Ishikawa (cell line): ENCODE measurements around the gene MINK1.

Experiments
- CEBPB ChIP-seq: IDR thresholded peaks from 2 replicates; pipeline ENCODE4 v1.6.1; 2012
- CREB1 ChIP-seq: IDR thresholded peaks from 2 replicates; pipeline ENCODE4 v1.6.1; 2012; ENCODE audit warnings: low read depth
- EGR1 ChIP-seq: IDR thresholded peaks from 2 replicates; pipeline ENCODE4 v1.6.1; 2012
- EP300 ChIP-seq: IDR thresholded peaks from 2 replicates; pipeline ENCODE4 v1.6.1; 2012; ENCODE audit warnings: borderline replicate concordance
- FOXM1 ChIP-seq: IDR thresholded peaks from 2 replicates; pipeline ENCODE4 v1.6.1; 2012; ENCODE audit warnings: low read depth, borderline replicate concordance
- NFIC ChIP-seq: IDR thresholded peaks from 2 replicates; pipeline ENCODE4 v1.6.1; 2012
- RAD21 ChIP-seq: IDR thresholded peaks from 2 replicates; pipeline ENCODE4 v1.6.1; 2012; ENCODE audit warnings: low read depth
- TAF1 ChIP-seq: IDR thresholded peaks from 2 replicates; pipeline ENCODE4 v1.6.1; 2012; ENCODE audit warnings: low read depth, mild to moderate bottlenecking
- TCF12 ChIP-seq: IDR thresholded peaks from 2 replicates; pipeline ENCODE4 v1.6.1; 2012; ENCODE audit warnings: low read depth
- TEAD4 ChIP-seq: IDR thresholded peaks from 2 replicates; pipeline ENCODE4 v1.6.1; 2012
- YY1 ChIP-seq: IDR thresholded peaks from 2 replicates; pipeline ENCODE4 v1.6.1; 2012; ENCODE audit warnings: low read depth
- ZBTB7A ChIP-seq: IDR thresholded peaks from 2 replicates; pipeline ENCODE4 v1.6.1; 2012; ENCODE audit warnings: low read depth
- TF ChIP-seq, protein P1 (sequence below): IDR thresholded peaks from 2 replicates; pipeline ENCODE4 v1.6.1; 2012
- TF ChIP-seq, protein P2 (sequence below): IDR thresholded peaks from 2 replicates; pipeline ENCODE4 v1.6.1; 2012; ENCODE audit warnings: low read depth, mild to moderate bottlenecking
- TF ChIP-seq, protein P3 (sequence below): IDR thresholded peaks from 2 replicates; pipeline ENCODE4 v1.6.1; 2012

Gene MINK1

DNA sequence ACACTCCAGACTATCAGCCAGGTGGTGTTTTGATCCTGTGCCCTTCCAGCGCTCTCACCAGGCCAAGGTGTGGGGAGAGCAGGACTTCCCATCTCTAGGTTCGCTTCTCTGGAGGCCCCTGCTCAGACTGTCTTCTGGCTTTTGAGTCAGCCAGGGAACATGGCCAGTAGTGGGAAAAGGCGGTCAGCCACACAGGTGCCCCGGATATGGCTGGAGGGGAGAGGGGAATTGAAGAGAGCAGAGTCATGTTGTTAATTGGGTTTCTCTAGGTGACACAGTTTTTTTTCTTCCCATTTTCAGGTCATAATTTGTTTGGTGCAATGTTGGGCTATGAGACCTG, 1.5 kb downstream of the MINK1 start:
- TF ChIP-seq TAF1 (no peak), RAD21 (no peak), CREB1 (no peak), CEBPB (no peak)

DNA sequence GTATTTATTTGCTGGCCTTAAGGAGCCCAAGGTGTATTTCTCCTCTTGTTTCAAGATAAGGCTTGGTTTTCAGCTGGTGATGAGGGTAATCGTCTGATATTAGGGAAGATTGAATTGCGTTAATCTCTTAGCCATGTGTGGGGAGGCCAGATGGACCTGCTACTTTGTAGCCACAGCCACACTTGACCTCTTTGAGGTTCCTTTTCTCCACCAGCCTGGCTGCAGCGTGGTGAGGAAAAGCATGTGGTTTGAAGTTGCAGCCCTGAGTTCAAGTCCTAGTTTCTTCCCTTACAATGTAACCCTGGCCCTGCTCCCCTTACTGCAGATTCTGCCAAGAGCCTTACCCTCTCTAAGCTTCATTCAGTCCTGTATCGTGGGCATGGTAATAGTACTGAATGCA, 3.1 kb downstream of the MINK1 start:
- no peak for TF ChIP-seq TCF12
- TF ChIP-seq YY1: no peak
- TF ChIP-seq, protein P1, sequence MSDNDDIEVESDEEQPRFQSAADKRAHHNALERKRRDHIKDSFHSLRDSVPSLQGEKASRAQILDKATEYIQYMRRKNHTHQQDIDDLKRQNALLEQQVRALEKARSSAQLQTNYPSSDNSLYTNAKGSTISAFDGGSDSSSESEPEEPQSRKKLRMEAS: no peak
- no peak for TF ChIP-seq CREB1
- TF ChIP-seq, protein P2, sequence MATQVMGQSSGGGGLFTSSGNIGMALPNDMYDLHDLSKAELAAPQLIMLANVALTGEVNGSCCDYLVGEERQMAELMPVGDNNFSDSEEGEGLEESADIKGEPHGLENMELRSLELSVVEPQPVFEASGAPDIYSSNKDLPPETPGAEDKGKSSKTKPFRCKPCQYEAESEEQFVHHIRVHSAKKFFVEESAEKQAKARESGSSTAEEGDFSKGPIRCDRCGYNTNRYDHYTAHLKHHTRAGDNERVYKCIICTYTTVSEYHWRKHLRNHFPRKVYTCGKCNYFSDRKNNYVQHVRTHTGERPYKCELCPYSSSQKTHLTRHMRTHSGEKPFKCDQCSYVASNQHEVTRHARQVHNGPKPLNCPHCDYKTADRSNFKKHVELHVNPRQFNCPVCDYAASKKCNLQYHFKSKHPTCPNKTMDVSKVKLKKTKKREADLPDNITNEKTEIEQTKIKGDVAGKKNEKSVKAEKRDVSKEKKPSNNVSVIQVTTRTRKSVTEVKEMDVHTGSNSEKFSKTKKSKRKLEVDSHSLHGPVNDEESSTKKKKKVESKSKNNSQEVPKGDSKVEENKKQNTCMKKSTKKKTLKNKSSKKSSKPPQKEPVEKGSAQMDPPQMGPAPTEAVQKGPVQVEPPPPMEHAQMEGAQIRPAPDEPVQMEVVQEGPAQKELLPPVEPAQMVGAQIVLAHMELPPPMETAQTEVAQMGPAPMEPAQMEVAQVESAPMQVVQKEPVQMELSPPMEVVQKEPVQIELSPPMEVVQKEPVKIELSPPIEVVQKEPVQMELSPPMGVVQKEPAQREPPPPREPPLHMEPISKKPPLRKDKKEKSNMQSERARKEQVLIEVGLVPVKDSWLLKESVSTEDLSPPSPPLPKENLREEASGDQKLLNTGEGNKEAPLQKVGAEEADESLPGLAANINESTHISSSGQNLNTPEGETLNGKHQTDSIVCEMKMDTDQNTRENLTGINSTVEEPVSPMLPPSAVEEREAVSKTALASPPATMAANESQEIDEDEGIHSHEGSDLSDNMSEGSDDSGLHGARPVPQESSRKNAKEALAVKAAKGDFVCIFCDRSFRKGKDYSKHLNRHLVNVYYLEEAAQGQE: no peak
- no peak for TF ChIP-seq FOXM1

DNA sequence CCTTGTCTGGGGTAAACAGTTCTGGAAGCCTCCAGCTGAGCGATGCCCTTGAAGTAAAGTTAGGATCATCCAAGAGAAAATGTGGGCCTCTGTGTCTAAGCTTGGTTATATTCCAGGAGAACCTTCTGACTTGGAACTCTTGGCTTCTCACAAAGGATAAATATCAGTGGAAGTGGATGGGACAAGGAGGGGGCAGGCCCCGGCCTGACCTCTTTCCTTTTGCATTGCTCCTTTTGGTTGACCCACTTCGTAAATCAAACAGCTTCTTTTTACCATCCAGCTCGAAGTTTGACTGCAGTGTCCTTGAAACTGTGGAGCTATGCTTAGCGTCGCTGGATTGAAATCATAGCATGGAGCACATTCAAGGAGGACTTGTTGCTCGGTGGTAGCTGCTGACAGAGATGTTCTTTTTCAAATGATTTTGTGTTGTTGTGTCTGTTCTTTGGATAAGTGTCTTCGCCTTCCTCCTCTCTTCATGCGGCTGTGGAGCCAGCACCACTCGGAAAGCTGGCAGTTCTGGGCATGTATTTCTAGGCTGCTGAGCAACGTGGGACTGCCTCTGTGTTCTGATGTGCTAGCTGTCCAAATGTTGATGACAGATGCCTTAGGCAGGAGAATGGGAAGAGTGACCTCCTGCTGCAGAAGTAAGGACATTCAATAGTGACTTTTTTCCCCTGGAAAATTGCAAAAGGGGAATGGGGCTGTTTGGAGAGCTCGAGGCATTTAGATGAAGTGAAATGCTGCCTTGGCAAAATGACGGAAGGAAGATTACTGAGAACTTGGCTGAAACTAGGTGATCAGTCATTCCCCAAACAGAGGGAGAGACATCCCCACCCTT, 4.5 kb downstream of the MINK1 start:
- TF ChIP-seq, protein P3, sequence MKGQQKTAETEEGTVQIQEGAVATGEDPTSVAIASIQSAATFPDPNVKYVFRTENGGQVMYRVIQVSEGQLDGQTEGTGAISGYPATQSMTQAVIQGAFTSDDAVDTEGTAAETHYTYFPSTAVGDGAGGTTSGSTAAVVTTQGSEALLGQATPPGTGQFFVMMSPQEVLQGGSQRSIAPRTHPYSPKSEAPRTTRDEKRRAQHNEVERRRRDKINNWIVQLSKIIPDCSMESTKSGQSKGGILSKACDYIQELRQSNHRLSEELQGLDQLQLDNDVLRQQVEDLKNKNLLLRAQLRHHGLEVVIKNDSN: no peak
- TF ChIP-seq, protein P2: no peak
- no peak for TF ChIP-seq EGR1
- TF ChIP-seq TCF12: no peak
- TF ChIP-seq RAD21: no peak
- TF ChIP-seq NFIC: no peak
- no peak for TF ChIP-seq YY1
- TF ChIP-seq, protein P1: no peak
- TF ChIP-seq FOXM1: no peak
- TF ChIP-seq ZBTB7A: no peak
- TF ChIP-seq TAF1: no peak
- TF ChIP-seq CEBPB: no peak
- TF ChIP-seq TEAD4: no peak
- TF ChIP-seq CREB1: no peak
- no peak for TF ChIP-seq EP300

DNA sequence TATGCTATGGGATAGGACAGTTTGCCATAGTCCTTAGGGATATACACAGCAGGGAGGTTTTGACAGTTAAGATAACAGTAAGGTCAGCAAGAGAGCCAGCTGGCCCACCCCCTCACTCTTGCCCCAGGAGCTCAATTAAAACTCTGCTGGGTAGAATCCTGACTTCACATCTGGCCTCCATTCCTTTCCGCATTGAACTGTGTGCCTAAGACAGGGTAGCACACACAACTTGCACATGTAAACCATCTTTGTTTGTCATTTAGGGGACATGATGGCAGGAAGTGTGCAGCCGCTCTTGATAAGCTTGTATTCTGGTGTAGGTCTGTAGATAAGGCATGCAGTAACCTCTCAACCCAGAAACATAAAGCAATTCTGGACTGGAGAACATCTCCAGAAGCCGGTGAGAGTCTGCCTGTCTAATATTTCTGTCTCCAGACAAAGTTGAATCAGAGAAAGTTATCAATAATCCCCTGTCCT, 5.2 kb downstream of the MINK1 start:
- TF ChIP-seq ZBTB7A (no peak), TCF12 (no peak), EGR1 (no peak)
- TF ChIP-seq, protein P2: no peak

DNA sequence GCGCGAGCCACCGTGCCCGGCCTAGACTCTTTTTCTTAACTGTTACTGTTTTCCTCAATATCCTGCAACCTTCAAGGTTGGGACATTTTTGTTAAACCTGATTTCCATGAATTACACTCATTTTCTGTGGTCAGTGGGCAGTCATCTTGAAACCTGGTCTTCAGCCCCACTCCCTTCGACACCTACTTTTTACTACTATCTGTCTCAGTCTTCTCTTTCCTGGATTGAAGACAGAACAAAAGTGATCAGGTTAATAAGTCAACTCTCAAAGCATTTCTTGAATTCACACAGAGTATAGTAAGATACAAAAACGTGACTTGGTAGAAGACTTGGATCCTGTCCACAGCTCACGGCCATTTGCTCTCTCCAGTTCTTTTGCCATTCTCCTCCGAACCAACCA, 6.1 kb downstream of the MINK1 start:
- TF ChIP-seq NFIC: no peak
- no peak for TF ChIP-seq TAF1
- TF ChIP-seq, protein P1: no peak
- TF ChIP-seq, protein P3: no peak
- no peak for TF ChIP-seq CEBPB
- TF ChIP-seq RAD21: no peak
